Stimulated activated CD4-positive, alpha-beta T cell treated with anti-CD3 and anti-CD28 coated beads, TNF-alpha, amount 100 ng/mL, for 1 hour (primary cell): Measurements from ENCODE around the gene RASGEF1C.

Experiments
- DNase-seq, 3 donors: peaks; one replicate each; pipeline ENCODE4 v3.0.0-alpha.2; 2020; ENCODE audit warnings: low read depth in 3 of 3, low spot score in 1 of 3

Gene RASGEF1C

GRCh38 chr5:180060192-180060591 is 148.8 kb downstream of the RASGEF1C start:
- no peak for DNase-seq

- DNase-seq = no peak
These were observed 149.7 kb downstream of the RASGEF1C start for GRCh38 chr5:180059326-180059725.

- DNase-seq = no peak
These were observed 152.9 kb downstream of the RASGEF1C start for GRCh38 chr5:180056153-180056552.

GRCh38 chr5:180054226-180054625 is 154.8 kb downstream of the RASGEF1C start:
- no peak for DNase-seq

GRCh38 chr5:180053061-180053602 is 155.9 kb downstream of the RASGEF1C start:
- no peak for DNase-seq

GRCh38 chr5:180052211-180052818 is 156.7 kb downstream of the RASGEF1C start:
- no peak for DNase-seq
